GM21381 (cell line): ENCODE data around the gene SEMA3E.

Source experiments
- ATAC-seq: cut with Tn5 transposase; IDR thresholded peaks from one replicate; pipeline ENCODE4 v1.9.1; 2021; ENCODE audit warnings: mild to moderate bottlenecking, moderate library complexity; ENCODE audit not compliant: unreplicated experiment

SEMA3E gene

GRCh38 chr7:83366629-83367028 is 282.3 kb downstream of the SEMA3E start:
- ATAC-seq: no peak

GRCh38 chr7:83365746-83366145 is 283.2 kb downstream of the SEMA3E start:
- no peak for ATAC-seq

GRCh38 chr7:83362871-83363550 is 285.9 kb downstream of the SEMA3E start:
- no peak for ATAC-seq

- ATAC-seq: no peak
These were observed 289.8 kb downstream of the SEMA3E start for GRCh38 chr7:83359108-83359507.

GRCh38 chr7:83355143-83355542 is 293.8 kb downstream of the SEMA3E start:
- no peak for ATAC-seq

GRCh38 chr7:83347945-83348444 is 300.9 kb downstream of the SEMA3E start:
- no peak for ATAC-seq

GRCh38 chr7:83339907-83340306 is 309.0 kb downstream of the SEMA3E start:
- ATAC-seq: no peak

GRCh38 chr7:83338277-83338950 is 310.5 kb downstream of the SEMA3E start:
- ATAC-seq: no peak

GRCh38 chr7:83337050-83337449 is 311.9 kb downstream of the SEMA3E start:
- no peak for ATAC-seq

- no peak for ATAC-seq
These were observed 322.7 kb downstream of the SEMA3E start for GRCh38 chr7:83326223-83326622.

- ATAC-seq: no peak
These were observed 323.9 kb downstream of the SEMA3E start for GRCh38 chr7:83325083-83325482.

GRCh38 chr7:83324596-83324995 is 324.3 kb downstream of the SEMA3E start:
- no peak for ATAC-seq

- ATAC-seq: no peak
These were observed 327.9 kb downstream of the SEMA3E start for GRCh38 chr7:83321011-83321410.

- ATAC-seq: no peak
These were observed 335.0 kb downstream of the SEMA3E start for GRCh38 chr7:83313931-83314330.
